Measurements from ENCODE around the gene SNX5.

SNX5 gene

DNA sequence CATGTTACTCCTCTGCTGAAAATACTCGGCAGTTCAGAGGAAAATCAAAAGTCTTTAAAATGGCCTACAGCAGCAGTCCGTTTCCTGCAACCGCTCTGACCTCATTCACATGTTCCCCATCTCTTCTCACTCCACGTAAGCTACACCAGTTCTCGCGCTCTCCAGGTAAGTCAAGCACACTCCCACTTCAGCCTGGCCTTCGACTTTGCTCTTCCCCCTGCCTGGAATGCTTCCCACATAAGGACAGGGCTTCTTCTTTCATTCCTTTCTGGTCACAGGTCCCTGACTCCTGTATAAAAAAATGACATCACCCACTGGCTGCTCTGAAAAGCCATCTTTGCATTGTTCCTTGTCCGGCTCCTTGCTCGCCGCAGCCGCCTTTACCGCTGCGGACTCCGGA is 42.9 kb upstream of the SNX5 start:
- TF ChIP-seq, protein P1, sequence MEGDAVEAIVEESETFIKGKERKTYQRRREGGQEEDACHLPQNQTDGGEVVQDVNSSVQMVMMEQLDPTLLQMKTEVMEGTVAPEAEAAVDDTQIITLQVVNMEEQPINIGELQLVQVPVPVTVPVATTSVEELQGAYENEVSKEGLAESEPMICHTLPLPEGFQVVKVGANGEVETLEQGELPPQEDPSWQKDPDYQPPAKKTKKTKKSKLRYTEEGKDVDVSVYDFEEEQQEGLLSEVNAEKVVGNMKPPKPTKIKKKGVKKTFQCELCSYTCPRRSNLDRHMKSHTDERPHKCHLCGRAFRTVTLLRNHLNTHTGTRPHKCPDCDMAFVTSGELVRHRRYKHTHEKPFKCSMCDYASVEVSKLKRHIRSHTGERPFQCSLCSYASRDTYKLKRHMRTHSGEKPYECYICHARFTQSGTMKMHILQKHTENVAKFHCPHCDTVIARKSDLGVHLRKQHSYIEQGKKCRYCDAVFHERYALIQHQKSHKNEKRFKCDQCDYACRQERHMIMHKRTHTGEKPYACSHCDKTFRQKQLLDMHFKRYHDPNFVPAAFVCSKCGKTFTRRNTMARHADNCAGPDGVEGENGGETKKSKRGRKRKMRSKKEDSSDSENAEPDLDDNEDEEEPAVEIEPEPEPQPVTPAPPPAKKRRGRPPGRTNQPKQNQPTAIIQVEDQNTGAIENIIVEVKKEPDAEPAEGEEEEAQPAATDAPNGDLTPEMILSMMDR (conservative IDR thresholded peaks at IDR 0.05; ENCODE audit: low read depth, low read length), result no peak
- DNase-seq (ENCODE audit: low read depth), result no peak
- H3K4me3 ChIP-seq (ENCODE audit: low read length), result no peak overlapping the region

DNA sequence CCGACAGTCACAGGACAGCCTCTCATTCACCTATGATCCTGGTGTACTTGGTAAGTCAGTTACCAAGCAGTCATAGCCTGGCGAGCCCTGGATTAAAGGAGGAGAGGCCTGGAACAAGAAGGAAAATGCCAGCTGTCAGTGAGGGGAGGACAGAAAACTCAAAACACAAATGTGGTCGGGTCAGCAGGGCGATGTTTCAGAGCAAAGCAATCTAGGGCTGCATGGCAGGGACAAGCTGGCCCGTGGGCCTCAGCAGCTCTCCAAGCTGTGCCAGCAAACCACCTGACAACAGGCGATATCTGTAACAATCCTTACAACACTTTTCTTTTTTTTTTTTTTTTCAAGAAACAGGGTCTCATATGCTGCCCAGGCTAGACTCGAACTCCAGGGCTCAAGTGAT is 40.5 kb upstream of the SNX5 start:
- no peak for DNase-seq (ENCODE audit: low read depth)
- TF ChIP-seq, protein P1 (conservative IDR thresholded peaks at IDR 0.05; ENCODE audit: low read depth, low read length), result no peak
- no peak overlapping the region for H3K4me3 ChIP-seq (ENCODE audit: low read length)

DNA sequence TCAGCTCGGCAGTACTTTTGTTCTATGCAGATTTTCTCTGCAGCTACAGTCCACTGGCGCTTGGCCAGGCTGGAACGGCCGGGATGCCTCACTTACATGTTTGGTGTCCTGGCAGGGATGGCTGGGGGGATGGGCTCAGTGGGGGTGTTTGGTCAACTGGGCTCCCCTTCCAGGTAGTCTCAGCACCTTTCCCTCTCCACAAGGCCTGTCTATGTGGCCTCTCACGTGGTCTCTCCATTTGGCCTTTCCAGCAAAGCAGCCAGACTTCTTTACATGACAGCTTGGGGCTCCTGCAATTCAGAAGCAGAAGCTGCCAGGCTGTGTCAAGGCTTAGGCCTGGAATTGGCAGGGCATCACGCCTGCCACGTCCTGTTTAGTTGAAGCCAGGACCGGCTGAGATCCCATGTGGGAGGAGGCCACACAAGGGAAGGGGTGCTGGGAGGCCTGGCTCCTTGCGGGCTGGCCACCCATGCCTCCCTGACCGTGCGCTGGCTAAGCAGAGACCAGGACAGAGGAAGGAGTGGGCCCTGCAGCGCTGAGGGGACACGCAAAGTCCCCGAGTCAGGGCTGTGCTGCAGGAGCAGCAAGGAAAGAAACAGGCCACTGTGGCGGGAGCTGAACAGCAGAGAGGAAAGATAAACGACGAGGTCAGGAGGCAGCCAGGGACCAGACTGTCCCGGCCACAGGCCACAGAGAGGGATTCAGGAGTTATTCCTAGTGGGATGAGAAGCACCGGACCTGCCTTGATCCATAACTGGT is 39.1 kb upstream of the SNX5 start:
- TF ChIP-seq, protein P1 (conservative IDR thresholded peaks at IDR 0.05; ENCODE audit: low read depth, low read length), result no peak
- H3K4me3 ChIP-seq (ENCODE audit: low read length), result no peak overlapping the region
- DNase-seq (ENCODE audit: low read depth), result no peak

DNA sequence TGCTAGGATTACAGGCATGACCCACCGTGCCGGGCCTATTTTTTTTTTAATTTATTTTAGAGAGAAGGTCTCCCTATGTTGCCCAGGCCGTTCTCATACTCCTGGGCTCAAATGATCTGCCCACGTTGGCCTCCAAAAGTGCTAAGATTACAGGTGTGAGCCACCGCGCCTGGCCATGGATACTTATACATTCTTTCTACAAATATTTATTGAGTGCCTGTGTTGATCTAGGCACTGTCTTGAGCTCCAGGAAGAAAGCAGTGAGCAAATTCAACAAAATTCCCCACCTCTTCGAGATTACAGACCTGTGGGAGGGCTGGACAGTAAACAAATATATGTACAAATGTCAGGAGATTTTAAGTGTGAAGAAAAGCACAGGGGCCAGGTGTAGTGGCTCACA is 38.1 kb upstream of the SNX5 start:
- no peak overlapping the region for H3K4me3 ChIP-seq (ENCODE audit: low read length)
- no peak for DNase-seq (ENCODE audit: low read depth)
- TF ChIP-seq, protein P1 (conservative IDR thresholded peaks at IDR 0.05; ENCODE audit: low read depth, low read length), result no peak

DNA sequence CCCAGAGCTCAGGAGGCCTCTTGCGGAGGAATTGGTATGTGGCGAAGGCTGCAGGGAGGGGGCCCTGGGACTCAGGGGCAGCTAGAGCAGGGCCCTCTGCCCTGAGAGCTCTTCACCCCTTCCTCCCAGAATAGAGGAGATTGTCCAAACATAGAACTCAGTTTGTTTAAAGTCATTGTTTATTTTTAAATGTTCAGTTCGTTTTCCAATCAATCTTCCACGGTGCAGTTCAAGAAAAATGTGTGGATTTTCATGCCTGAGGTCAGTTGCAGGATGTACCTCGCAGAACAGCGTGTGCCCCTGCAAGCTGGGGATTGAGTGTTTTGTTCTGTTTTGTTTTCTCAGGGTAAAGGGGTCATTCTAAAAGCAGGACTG is 37.4 kb upstream of the SNX5 start:
- H3K4me3 ChIP-seq (ENCODE audit: low read length), result no peak overlapping the region
- DNase-seq (ENCODE audit: low read depth), result no peak
- TF ChIP-seq, protein P1 (conservative IDR thresholded peaks at IDR 0.05; ENCODE audit: low read depth, low read length), result no peak

DNA sequence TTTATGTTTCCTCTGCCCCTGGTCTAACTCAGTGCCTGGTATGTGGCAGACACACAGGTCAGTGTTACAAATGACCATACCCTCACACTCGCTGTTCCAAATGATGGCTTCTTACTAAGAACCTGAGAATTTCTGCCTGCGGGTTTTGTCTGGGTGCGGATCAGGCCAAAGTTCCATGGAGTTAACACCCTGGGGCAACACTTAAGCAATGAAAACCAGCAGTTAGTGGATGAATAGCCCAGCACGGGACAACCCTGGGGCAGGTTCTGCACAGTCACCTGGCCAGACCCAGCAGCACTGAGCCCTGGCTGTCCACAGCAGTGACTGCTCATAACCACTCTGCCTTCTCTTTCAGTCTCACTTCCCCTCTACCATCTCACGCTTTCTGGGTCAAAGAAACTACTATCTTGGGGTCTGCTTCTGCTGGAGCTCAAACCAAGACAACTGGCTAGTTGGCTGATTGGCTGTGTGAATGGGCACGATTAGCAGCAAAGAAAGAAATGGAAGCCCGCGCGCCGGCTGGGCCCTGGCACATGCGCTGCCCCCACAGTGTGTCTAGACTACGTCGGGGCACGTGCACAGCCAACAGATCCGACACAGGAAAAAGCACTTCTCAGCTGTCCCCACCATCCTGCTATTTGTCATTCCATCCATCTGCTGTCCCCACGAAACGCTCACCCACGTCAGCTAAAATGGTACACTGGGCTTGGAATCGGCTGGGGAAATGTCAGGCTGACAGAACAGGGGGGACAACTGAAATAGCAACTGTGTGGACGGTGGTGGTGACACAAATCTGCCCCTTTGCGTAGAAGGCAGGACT is 36.8 kb upstream of the SNX5 start:
- DNase-seq (ENCODE audit: low read depth), result no peak
- no peak overlapping the region for H3K4me3 ChIP-seq (ENCODE audit: low read length)
- TF ChIP-seq, protein P1 (conservative IDR thresholded peaks at IDR 0.05; ENCODE audit: low read depth, low read length), result no peak
